Measurements from ENCODE around the gene OR4X1. TPM values are rescaled to one million over a fixed set of nuclear protein-coding genes. Genes with fewer than 3 reads are reported as not detected.

The OR4X1 gene
- polyA plus RNA-seq, 1 donor from 2014 or later, result not detected

GRCh38 chr11:48244804-48245203, 18.9 kb upstream of the OR4X1 start, which contains the start of gene OR4X2:
Gene OR4X2 (plus strand): TSS chr11:48245104. CDS start chr11:48245104, 0 bp downstream.
- Histone ChIP-seq H3F3A (ENCODE audit: insufficient read depth, low read length, poor library complexity, severe bottlenecking) (no peaks in the 10 kb centered on the region), H3K27ac (ENCODE audit: low read length) (no peak within 1 kb of the TSS), H3K9me2 (ENCODE audit: insufficient read depth, low read length) (no peaks in the 10 kb centered on the region), H3K4me3 (ENCODE audit: low read length) (no peak within 1 kb of the TSS), H3K9me3 (ENCODE audit: low read length) (peaks cover 3% of the 10 kb centered on the region), H3K36me3 (ENCODE audit: insufficient read depth, low read length) (no peaks in the 10 kb centered on the region), H3K27me3 (ENCODE audit: insufficient read depth, low read depth, low read length) (no peaks in the 10 kb centered on the region), H3K79me2 (replicated peaks; ENCODE audit: insufficient read depth, low read length) (no peaks in the 10 kb centered on the region), H4K20me1 (ENCODE audit: insufficient read depth) (no peaks in the 10 kb centered on the region), H2AFZ (ENCODE audit: low read depth, low read length) (no peak within 1 kb of the TSS), H3K4me2 (ENCODE audit: low read length) (no peak within 1 kb of the TSS), H3K9ac (ENCODE audit: low read length) (no peak within 1 kb of the TSS)
- TF ChIP-seq TAF1 (IDR thresholded peaks at IDR 0.05; ENCODE audit: low read depth), result no peak
- TF ChIP-seq SMC3 (conservative IDR thresholded peaks at IDR 0.05; ENCODE audit: poor library complexity), result no peak
- TF ChIP-seq EZH2 (IDR thresholded peaks at IDR 0.05; ENCODE audit: borderline replicate concordance, insufficient read depth, low read length, poor library complexity, severe bottlenecking), result no peak
- TF ChIP-seq CTCF (IDR thresholded peaks at IDR 0.05; ENCODE audit: poor library complexity, severe bottlenecking), result no peak
- TF ChIP-seq POLR2AphosphoS5 (IDR thresholded peaks at IDR 0.05), result no peak
- no peak for TF ChIP-seq REST (IDR thresholded peaks at IDR 0.05; ENCODE audit: borderline replicate concordance)
- TF ChIP-seq MXI1 (conservative IDR thresholded peaks at IDR 0.05; ENCODE audit: poor library complexity, severe bottlenecking), result no peak
- no peak for TF ChIP-seq EP300 (conservative IDR thresholded peaks at IDR 0.05; ENCODE audit: poor library complexity, severe bottlenecking)
- TF ChIP-seq RAD21 (conservative IDR thresholded peaks at IDR 0.05), result no peak

- no peaks in the 10 kb centered on the region for H3K27me3 ChIP-seq (ENCODE audit: insufficient read depth, low read depth, low read length)
- H3K9ac ChIP-seq (ENCODE audit: low read length), result no peak overlapping the region
- H3K79me2 ChIP-seq (replicated peaks; ENCODE audit: insufficient read depth, low read length), result no peaks in the 10 kb centered on the region
- H3K4me2 ChIP-seq (ENCODE audit: low read length), result no peak overlapping the region
- peaks cover 7% of the 10 kb centered on the region for H3K9me3 ChIP-seq (ENCODE audit: low read length)
- H3K27ac ChIP-seq (ENCODE audit: low read length), result no peak overlapping the region
- H4K20me1 ChIP-seq (ENCODE audit: insufficient read depth), result no peaks in the 10 kb centered on the region
- H3K36me3 ChIP-seq (ENCODE audit: insufficient read depth, low read length), result no peaks in the 10 kb centered on the region
- H3K9me2 ChIP-seq (ENCODE audit: insufficient read depth, low read length), result no peaks in the 10 kb centered on the region
- H3F3A ChIP-seq (ENCODE audit: insufficient read depth, low read length, poor library complexity, severe bottlenecking), result no peaks in the 10 kb centered on the region
- TF ChIP-seq POLR2AphosphoS5 (IDR thresholded peaks at IDR 0.05) (no peak), REST (IDR thresholded peaks at IDR 0.05; ENCODE audit: borderline replicate concordance) (no peak), SMC3 (conservative IDR thresholded peaks at IDR 0.05; ENCODE audit: poor library complexity) (no peak), MXI1 (conservative IDR thresholded peaks at IDR 0.05; ENCODE audit: poor library complexity, severe bottlenecking) (no peak), RAD21 (conservative IDR thresholded peaks at IDR 0.05) (no peak), EZH2 (IDR thresholded peaks at IDR 0.05; ENCODE audit: borderline replicate concordance, insufficient read depth, low read length, poor library complexity, severe bottlenecking) (no peak)
- H3K4me3 ChIP-seq (ENCODE audit: low read length), result no peak overlapping the region
- H2AFZ ChIP-seq (ENCODE audit: low read depth, low read length), result no peak overlapping the region
Observed at GRCh38 chr11:48248902-48249301, 14.8 kb upstream of the OR4X1 start.
